Heart left ventricle (tissue), 16 donors: ENCODE data around the gene MXRA7. TPM values are rescaled to one million over a fixed set of nuclear protein-coding genes. Genes with fewer than 3 reads are reported as not detected.
"Not testable (repeated sequence)": the region's sequence is repeated elsewhere in the genome, so short reads cannot be mapped to it uniquely, and the experiment has no call there.

Experiments
- ATAC-seq, 4 donors: fragments of 200-7000 bp; cut with Tn5 transposase; one replicate each; pipeline ENCODE4 v1.9.1; 2020 to 2022; ENCODE audit warnings: moderate library complexity in 4 of 4, mild to moderate bottlenecking in 3 of 4, moderate number of reproducible peaks in 1 of 4
- DNase-seq, 5 donors: peaks; one replicate each; pipeline ENCODE4 v3.0.0-alpha.2; 2020
- H3K27ac ChIP-seq, 12 donors: fragments of 200-600 bp; sonication (generic) in 4 of 12; one replicate each; pipeline versions ENCODE4 v1.5.0 to v1.8.0; 2016 to 2022; ENCODE audit warnings: mild to moderate bottlenecking in 2 of 12
- H3K27me3 ChIP-seq, 9 donors: fragments of 200-600 bp; sonication (generic) in 2 of 9; one replicate each; pipeline versions ENCODE4 v1.5.1 to v1.8.0; 2016 to 2022; ENCODE audit warnings: mild to moderate bottlenecking in 3 of 9
- H3K36me3 ChIP-seq, 9 donors: fragments of 200-600 bp; sonication (generic) in 2 of 9; one replicate each; pipeline versions ENCODE4 v1.5.0 to v1.8.0; 2018 to 2022; ENCODE audit warnings: mild to moderate bottlenecking in 2 of 9
- H3K4me1 ChIP-seq, 12 donors: fragments of 200-600 bp; sonication (generic) in 4 of 12; one replicate each; pipeline versions ENCODE4 v1.5.0 to v1.8.0; 2016 to 2022; ENCODE audit warnings: mild to moderate bottlenecking in 3 of 12
- H3K4me3 ChIP-seq, 12 donors: fragments of 200-600 bp; sonication (generic) in 4 of 12; one replicate each; pipeline versions ENCODE4 v1.5.0 to v1.8.0; 2017 to 2022; ENCODE audit warnings: mild to moderate bottlenecking in 9 of 12, moderate library complexity in 4 of 12
- H3K9me3 ChIP-seq, 12 donors: fragments of 200-600 bp; sonication (generic) in 4 of 12; one replicate each; pipeline versions ENCODE4 v1.5.0 to v1.8.0; 2016 to 2022; ENCODE audit warnings: mild to moderate bottlenecking in 1 of 12
- POLR2A ChIP-seq, 2 donors: fragments of 450-650 bp; IDR thresholded peaks; one replicate each; pipeline ENCODE4 v1.6.1; 2017; ENCODE audit warnings: antibody characterized with exemption in 2 of 2, mild to moderate bottlenecking in 2 of 2, moderate library complexity in 2 of 2
- WGBS, 4 donors: extraction: QIAGEN DNeasy Blood & Tissue Kit in 2 of 4; methylation state at CpG; one replicate each; pipeline versions ENCODE4 v1.1.5 to v1.1.7; 2013 to 2018; 5-methylcytosine and 5-hydroxymethylcytosine counted together
- intact Hi-C, 10 donors: fragments of 100-400 bp; cut with DNase I; formaldehyde crosslinking; loops; one replicate each; pipeline versions ENCODE4 v1.11.1 to v1.14.2; 2022
- polyA plus RNA-seq, 2 donors: library from polyadenylated mRNA; stranded (reverse); fragments of 200-250 nt; gene quantifications; one replicate each; pipeline ENCODE4 v1.2.3, GENCODE V29; 2013
- total RNA-seq, 9 donors: library from RNA; depleted of rRNA in 2 of 9; stranded (reverse); fragments of >200 nt in 2 of 9; fragmentation: NEBNext Ultra II Directional in 3 of 9; extraction: Animal tissue kit (Norgen Biotek cat#: 25700) in 3 of 9; gene quantifications; one replicate each; pipeline versions ENCODE4 v1.1.0 to v1.2.4, GENCODE V29; 2016 to 2023
- TF ChIP-seq, protein P1 (sequence below), 12 donors: fragments of 200-600 bp; sonication (generic) in 4 of 12; IDR thresholded peaks; one replicate each; pipeline versions ENCODE4 v1.5.0 to v1.8.0; 2018 to 2022; ENCODE audit warnings: antibody characterized with exemption in 12 of 12, mild to moderate bottlenecking in 5 of 12
- donor health status: ischemic (EF 13 %, LVEDD 7.1; RV severe dilation, severe dysfunction).
- donor health status: healthy with polysubstance abuse.
- donor health status: DM: no; HTN: yes; CAD: no.
- donor health status: DM: no; HTN: no; CAD: no.
- donor health status: ischemic (EF 25% LVEDD 6.9; RV normal size, moderate dysfunction).
- donor health status: ischemic (EF 25% LVEDD 5.7; RV mildly dilated, moderate dysfunction).
- donor health status: healthy.
- donor health status: DM: yes; HTN: yes; CAD: no.
- donor health status: ischemic (EF 35%, LVEDD 5.7; RV mildly dilated, moderate dysfunction).
- donor health status: nonischemic (EF 11% LVEDD 7.7; RV severe dilation, severe dysfunction).
- donor health status: DM: yes; HTN: yes; CAD: no.
- donor health status: PGD.
- donor health status: ischemic (EF 29% LVEDD 5.4; RV normal size, mild dysfunction).
- donor health status: nonischemic (EF 23%, LVEDD 6.1; RV moderate dilation, normal function).

MXRA7 gene
- total and polyA plus RNA-seq, 11 donors, result 240 to 539 (median 460) TPM

DNA sequence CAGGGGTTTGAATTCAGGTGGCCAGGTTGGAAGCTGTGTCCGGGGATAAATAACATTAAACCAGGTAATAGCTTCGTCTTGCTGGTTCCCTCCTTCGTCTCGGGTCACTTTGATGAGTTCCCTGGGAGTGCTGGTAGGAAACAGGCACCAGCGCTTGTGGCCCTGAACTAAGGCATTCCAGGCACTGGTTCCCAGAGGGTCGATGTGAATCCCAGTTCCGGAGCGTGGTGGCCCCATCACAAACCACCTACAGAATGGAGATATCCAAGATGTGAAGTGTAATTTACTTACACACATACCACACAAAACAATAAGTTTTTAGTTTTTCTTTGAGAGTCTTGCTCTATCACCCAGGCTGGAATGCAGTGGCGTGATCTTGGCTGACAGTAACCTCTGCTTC is 13.0 kb upstream of the MXRA7 start:
- Histone ChIP-seq H3K27ac (peak overlapping the region in 1 of 12 donors; percentile 99), H3K36me3 (peaks cover 3 to 68% (median 63%) of the 10 kb centered on the region in 9 donors), H3K9me3 (no peaks in the 10 kb centered on the region), H3K27me3 (no peaks in the 10 kb centered on the region), H3K4me1 (peaks cover 9 to 69% (median 54%) of the 10 kb centered on the region in 12 donors), H3K4me3 (peak overlapping the region in 3 of 12 donors; percentile 89 to 99 (median 97))
- no peak for TF ChIP-seq POLR2A (IDR thresholded peaks at IDR 0.05)
- TF ChIP-seq, protein P1, sequence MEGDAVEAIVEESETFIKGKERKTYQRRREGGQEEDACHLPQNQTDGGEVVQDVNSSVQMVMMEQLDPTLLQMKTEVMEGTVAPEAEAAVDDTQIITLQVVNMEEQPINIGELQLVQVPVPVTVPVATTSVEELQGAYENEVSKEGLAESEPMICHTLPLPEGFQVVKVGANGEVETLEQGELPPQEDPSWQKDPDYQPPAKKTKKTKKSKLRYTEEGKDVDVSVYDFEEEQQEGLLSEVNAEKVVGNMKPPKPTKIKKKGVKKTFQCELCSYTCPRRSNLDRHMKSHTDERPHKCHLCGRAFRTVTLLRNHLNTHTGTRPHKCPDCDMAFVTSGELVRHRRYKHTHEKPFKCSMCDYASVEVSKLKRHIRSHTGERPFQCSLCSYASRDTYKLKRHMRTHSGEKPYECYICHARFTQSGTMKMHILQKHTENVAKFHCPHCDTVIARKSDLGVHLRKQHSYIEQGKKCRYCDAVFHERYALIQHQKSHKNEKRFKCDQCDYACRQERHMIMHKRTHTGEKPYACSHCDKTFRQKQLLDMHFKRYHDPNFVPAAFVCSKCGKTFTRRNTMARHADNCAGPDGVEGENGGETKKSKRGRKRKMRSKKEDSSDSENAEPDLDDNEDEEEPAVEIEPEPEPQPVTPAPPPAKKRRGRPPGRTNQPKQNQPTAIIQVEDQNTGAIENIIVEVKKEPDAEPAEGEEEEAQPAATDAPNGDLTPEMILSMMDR (IDR thresholded peaks at IDR 0.05), result no peak
- WGBS, 4 donors, result 90 to 95% (median 94%) methylated on average over 9 of the region's 9 CpGs
- ATAC-seq (no peak), DNase-seq (no peak)
- intact Hi-C loops, result loop anchor here in 1 of 10 donors (10.0 kb wide), 1 partner anchor 159 kb away; a partner anchor contains a TSS

DNA sequence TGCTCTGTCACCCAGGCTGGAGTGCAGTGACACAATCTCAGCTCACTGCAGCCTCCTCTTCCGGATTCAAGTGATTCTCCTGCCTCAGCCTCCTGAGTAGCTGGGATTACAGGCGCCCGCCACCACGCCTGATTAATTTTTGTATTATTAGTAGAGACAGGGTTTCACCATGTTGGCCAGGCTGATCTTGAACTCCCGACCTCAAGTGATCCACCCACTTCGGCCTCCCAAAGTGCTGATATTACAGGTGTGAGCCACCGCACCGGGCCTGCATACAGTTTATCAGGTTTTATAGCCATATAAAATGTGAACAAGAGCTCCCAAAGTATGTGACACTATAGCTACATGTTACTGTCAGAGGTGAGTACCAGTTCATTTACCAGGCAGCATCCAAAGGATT is 12.2 kb upstream of the MXRA7 start:
- not testable (repeated sequence) for H3K27me3 ChIP-seq, H3K27ac ChIP-seq, ATAC-seq, H3K9me3 ChIP-seq, DNase-seq, H3K4me3 ChIP-seq
- WGBS, 4 donors, result 94 to 98% (median 96%) methylated on average over 8 of the region's 8 CpGs
- intact Hi-C loops, result loop anchor here in 1 of 10 donors (10.0 kb wide), 1 partner anchor 158 kb away; a partner anchor contains a TSS
- Histone ChIP-seq H3K36me3 (peaks cover 3 to 76% (median 71%) of the 10 kb centered on the region in 9 donors), H3K4me1 (peaks cover 9 to 65% (median 50%) of the 10 kb centered on the region in 12 donors)

DNA sequence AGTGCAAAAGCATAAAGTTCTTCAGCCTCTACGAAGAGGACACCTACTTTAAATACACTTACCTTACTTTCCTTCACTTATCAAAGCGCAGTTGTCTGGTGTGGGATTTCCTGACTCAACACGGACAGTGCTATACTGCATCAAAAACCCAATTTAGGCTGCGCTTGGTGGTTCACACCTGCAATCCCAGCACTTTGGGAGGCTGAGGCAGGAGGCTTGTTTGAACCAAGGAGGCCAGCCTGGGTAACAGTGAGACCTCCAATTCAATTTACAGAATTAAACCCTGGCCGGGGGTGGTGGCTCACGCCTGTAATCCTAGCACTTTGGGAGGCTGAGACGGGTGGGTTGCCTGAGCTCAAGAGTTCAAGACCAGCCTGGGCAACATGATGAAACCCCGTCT is 11.5 kb upstream of the MXRA7 start:
- Histone ChIP-seq H3K9me3 (no peaks in the 10 kb centered on the region), H3K4me1 (peaks cover 9 to 63% (median 44%) of the 10 kb centered on the region in 12 donors), H3K4me3 (no peak overlapping the region), H3K27ac (peak overlapping the region in 2 of 12 donors; percentile 20 to 65), H3K27me3 (no peaks in the 10 kb centered on the region), H3K36me3 (peaks cover 3 to 83% (median 78%) of the 10 kb centered on the region in 9 donors)
- no peak for DNase-seq
- no peak for ATAC-seq
- WGBS, 4 donors, result 91 to 95% (median 94%) methylated on average over 7 to 8 of the region's 8 CpGs
- intact Hi-C loops, result loop anchor here in 1 of 10 donors (10.0 kb wide), 1 partner anchor 157 kb away; a partner anchor contains a TSS
- TF ChIP-seq, protein P1 (IDR thresholded peaks at IDR 0.05), result no peak
- no peak for TF ChIP-seq POLR2A (IDR thresholded peaks at IDR 0.05)

DNA sequence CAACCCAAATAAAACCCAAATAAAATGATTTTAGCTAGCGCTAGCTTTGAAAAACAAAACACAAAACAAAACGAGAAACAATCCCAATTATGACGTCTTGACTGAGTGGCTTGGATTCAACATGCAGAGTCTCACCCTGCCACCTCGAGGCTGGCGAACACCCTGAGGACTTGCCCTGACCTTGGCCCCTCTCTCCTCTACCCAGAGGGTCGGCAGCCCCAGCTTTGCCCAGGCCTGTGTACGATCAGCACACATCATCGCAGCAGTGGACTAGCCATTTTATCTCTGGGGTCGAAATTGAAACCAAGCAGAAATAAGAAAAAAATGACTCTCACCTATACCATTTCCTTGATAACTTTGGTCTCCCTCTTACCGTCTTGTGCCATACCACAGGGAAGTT is 10.7 kb upstream of the MXRA7 start:
- DNase-seq, result no peak

More for the DNA sequence above, 10.7 kb upstream of the MXRA7 start:
- Histone ChIP-seq H3K4me3 (no peak overlapping the region), H3K27me3 (no peaks in the 10 kb centered on the region), H3K9me3 (no peaks in the 10 kb centered on the region), H3K27ac (peak overlapping the region in 8 of 12 donors; percentile 9 to 65 (median 25)), H3K4me1 (peaks cover 11 to 68% (median 51%) of the 10 kb centered on the region in 12 donors), H3K36me3 (peaks cover 3 to 91% (median 86%) of the 10 kb centered on the region in 9 donors)
- intact Hi-C loops, result loop anchor here in 1 of 10 donors (10.0 kb wide), 1 partner anchor 157 kb away; a partner anchor contains a TSS
- WGBS, 4 donors, result 59 to 74% (median 71%) methylated on average over 10 of the region's 10 CpGs
- TF ChIP-seq POLR2A (IDR thresholded peaks at IDR 0.05), result no peak
- TF ChIP-seq, protein P1 (IDR thresholded peaks at IDR 0.05), result no peak
- ATAC-seq, result no peak
